CD4-positive, alpha-beta T cell treated with Interleukin-12 subunit alpha and Interleukin-12 subunit beta, for 1 hour (primary cell): ENCODE measurements around the gene TBC1D10A.
A peak's percentile ranks its signal among the peaks of the same experiment; 100 is the strongest.

ENCODE experiments used
- DNase-seq: peaks from one replicate; pipeline ENCODE4 v3.0.0-alpha.2; 2020

Gene TBC1D10A

DNA sequence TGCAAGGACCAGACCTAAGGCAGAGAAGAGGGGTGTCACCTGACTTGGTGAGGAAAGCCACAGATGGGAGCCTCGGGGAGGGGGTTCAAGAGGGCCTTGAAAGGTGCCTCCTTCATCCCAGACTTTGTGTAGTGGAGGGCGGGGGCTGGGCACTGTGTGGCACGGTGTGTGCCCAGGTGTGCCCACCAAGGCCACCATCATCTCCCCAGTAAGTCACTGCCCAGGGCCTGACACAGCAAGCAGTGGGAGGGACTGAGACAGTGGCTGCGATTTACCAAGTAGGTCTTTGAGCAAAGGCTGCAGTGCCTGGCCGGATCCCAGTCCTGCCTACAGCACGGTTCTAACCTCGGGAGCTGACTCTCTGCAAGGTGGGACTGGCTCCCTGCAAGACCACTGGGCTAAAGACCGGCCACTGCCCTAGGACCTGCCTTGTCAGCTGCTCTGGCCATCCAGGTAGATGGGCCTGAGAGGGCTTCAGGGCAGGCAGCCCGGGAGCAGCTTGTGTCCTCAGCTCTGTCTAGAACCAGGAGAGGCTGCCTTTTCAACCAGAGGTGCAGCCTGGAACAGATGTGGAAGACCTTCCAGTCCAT is 61.5 kb downstream of the TBC1D10A start:
- DNase-seq: no peak

DNA sequence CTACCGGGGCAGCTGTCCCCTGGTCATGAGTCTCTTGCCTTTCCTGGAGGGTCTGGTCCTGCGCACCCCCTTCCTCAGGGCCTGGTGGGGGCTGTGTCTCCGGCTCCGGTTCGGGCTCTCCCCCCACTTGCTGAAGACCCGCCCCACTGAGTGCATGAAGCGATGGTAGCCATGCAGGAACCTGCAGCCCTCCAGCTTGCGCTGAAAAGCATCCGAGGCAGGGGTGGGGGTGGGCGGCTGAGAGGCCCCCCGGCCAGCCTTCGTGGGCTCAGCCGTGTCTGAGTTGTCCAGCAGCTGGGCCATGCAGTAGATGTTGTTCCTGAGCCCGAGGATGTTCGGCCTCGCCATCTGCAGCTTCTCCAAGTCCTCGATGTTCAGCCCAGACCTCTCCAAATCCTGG is 62.9 kb downstream of the TBC1D10A start:
- no peak for DNase-seq

DNA sequence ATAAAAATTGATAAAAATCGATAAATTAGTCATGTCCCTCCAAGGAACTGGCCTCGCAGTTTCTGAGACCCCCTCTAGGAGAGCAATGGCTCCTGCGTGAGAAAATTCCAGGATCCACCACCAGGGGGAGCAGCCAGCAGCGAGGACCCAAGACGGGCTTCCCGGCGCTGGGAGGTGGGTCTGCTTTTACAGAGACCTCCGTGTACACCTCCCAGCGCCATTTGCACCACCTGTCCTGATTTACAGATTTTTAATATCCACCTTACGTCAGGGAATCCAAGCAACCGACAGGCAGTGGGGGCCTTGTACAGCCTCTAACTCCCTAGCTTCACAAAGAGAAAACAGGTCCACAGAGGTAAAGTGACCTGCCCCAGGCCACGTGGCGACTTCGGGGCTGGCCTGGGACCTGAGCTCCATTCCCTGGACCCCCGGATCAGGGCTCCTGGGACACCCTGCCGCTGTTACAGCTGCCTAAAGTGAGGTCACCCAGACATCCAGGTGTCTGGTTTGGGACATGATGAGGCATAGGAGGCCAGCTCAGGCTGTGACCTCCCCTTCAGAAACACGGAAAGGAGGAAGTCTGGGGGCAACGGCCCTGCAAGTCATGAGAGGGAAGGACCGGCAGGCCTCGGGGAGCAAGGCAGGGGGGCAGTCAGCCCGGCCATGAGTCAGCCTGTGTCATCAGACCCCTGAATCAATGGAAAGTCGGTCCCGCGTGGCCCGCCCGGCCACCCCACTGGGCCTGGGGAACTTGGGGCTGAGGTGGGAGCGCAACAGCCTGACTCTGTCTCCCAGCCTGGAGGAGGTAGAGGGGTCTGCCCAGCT is 63.6 kb downstream of the TBC1D10A start:
- DNase-seq: peak; percentile 80

- DNase-seq: no peak
Measured at GRCh38 chr22:30262112-30262511, 64.6 kb downstream of the TBC1D10A start.

DNA sequence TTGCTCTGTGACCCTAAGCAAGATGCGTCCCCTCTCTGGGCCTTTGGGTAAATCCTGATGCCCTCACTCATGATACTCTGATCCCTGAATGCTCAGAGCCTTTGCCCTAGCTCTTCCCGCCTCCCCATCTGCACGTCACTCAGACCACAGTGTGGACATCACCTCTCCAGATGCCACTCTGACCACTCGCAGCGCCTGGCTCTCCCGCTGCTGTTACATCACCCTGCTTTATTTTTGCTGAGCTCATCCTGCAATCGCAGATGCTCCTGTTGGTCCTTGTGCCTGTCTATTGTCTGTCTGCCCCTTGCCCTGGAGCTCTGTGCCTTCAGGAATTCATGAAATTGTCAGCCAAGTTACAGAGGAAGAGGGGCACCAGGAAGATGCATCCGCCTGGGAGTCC is 65.6 kb downstream of the TBC1D10A start:
- no peak for DNase-seq

DNA sequence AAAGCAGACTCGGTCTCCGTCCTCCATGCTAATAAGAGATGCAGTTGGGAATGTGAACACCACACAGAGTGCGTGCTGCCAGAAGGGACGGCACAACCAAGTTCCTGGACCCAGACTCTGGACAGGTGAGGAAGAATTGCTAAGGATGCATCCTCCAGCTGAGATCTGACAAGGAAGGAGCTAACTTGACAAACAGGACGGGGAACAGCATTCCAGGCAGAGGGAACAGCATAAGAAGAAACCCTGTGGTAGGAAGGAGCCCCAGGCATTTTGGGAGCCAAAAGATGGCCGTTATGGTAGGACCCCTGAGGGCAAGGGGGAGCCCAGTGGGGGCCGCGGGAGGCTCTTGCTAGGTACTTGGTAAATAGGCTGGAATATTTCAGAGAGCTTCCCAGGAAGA is 66.1 kb downstream of the TBC1D10A start:
- DNase-seq: no peak

- no peak for DNase-seq
Measured at GRCh38 chr22:30260276-30260675, 66.5 kb downstream of the TBC1D10A start.

DNA sequence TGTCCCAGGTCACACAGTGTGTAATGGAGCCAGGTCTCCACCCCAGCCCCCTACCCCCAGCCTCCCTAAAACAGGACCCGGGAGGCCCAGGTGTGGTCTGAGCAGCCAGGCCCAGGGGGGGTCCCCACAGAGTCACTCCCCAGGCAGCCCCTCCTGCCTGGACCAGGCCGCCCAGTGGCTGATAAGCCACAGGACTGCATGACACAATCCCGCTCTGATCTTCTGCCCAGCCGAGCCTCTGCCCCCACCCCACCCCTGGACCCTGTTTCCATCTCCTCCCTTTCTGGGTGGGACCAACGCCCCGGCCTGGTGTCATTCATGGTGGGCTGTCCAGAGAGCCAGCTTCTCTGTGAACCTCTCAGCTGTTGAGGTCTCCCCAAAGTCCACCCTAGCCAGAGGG is 72.4 kb downstream of the TBC1D10A start:
- DNase-seq: no peak

DNA sequence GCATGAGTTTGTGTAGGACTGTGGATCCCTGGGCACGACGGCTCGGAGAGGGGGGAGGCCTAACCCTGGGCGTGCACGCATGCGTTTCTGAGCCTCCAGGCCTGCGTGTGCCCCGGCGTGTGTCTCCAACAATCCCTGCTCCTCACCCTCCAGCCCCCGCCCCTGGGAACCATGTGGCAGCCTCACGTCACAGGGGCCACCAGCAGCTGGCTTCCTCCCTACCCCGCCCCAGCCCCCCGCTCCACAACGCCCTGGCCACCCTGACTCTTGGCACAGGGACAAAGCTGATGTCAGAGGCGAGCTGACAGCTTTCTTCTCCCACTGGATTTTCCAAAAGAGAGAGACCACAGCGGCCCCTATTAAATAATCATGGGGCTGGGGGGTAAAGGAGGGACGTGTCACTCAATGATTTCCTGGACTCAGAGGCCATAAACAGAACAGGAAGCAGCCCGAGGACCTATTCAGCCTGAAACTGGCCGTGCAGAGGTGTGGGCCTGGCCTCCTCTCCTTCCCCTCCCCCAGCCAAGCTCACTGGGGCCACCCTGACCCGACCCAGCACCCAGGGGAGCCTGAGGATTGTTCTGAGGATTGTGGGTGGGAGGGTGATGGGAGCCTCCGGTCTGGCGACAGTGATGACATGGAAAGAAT is 73.4 kb downstream of the TBC1D10A start:
- no peak for DNase-seq

DNA sequence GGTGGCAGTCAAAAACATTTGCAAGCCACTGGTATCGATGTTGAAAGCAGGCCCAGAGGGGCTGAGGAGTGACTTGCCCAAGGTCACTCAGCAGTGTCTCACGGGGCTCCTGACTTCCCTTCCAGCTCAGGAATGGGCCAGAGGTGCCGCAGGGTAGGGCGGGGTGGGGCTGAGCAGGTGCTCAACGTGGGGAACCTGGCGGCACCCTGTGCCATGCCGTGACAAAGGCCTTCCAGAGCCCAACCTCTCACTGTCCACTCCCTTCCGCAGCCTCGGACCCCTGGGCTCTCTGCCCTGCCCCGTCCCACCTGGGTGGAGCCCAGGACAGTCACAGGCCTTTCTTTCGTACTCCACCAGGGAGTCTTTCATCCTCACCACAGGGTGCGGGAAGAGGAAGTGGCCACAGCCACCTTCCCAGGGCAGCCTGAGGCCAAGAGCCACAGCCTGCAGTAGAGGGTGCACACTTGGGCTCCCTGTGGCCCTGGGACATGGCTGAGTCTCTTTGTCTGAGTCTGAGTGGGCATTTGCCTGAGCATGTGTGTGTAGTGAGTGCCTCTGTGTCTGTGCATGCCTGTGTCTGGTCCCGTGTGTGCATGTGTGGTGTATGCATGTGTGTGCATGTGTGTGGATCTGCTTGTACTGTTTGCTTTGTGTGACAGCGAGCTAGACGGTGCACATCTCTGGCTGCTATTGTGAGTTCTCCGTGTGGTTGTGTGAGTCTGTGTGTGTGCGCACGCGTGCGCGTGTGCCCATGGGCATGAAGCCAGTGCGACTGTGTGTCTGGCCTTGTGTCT is 74.1 kb downstream of the TBC1D10A start:
- no peak for DNase-seq

- DNase-seq: no peak
Measured at GRCh38 chr22:30251711-30252110, 75.0 kb downstream of the TBC1D10A start.

DNA sequence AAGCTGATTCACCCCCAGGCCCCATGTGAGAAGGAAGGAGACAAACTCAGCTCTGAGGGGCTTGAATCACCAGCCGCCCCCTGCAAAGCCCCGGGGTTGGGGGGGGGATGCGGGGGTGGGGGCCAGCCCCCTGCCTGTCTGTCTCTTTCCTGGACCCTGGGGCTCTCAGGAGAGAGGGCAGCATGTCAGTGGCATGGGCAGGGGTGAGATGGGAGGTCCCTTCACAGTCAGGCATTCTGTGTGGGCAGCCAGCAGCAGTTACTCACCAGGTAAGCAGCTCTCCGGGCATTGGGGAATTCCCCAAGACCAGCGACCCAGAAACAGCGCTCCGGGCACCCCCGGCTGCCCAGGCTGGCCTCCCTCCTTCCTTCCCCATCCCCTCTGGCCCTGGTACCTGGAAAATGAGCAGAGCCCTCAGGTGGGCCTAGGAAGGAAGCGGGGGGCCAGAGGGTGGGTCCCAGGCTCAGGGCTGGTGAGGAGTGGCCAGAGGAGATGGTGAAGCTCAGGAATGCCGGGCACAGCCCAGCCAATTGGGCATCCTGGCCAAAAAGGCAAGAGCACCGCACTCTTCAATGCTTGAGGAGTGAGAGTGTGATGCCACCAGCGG is 76.0 kb downstream of the TBC1D10A start:
- no peak for DNase-seq

DNA sequence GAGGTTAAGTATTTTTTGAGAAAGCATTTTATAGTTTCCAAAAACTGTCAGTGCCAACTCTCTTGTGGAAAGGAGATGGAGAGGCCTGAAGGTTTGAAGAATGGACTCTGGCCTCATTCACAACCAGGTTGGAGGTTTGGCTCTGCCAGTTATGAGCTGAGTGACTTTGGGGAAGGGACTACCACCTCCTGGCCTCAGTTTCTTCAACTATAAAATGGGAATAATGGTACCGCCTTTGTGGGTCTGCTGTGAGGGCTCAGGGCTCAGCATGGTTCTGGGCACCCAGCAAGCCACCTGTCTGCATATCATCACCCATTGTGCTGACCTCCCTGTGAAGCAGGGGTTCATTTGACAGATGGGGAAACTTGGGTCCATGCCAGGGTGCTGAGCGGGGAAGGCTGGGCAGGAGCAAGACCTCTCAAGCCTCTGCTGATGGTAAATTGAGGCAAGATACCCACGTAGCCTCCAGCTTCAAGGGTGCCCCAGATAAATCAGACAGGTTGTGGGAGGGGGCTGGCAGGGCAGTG is 76.6 kb downstream of the TBC1D10A start:
- no peak for DNase-seq

DNA sequence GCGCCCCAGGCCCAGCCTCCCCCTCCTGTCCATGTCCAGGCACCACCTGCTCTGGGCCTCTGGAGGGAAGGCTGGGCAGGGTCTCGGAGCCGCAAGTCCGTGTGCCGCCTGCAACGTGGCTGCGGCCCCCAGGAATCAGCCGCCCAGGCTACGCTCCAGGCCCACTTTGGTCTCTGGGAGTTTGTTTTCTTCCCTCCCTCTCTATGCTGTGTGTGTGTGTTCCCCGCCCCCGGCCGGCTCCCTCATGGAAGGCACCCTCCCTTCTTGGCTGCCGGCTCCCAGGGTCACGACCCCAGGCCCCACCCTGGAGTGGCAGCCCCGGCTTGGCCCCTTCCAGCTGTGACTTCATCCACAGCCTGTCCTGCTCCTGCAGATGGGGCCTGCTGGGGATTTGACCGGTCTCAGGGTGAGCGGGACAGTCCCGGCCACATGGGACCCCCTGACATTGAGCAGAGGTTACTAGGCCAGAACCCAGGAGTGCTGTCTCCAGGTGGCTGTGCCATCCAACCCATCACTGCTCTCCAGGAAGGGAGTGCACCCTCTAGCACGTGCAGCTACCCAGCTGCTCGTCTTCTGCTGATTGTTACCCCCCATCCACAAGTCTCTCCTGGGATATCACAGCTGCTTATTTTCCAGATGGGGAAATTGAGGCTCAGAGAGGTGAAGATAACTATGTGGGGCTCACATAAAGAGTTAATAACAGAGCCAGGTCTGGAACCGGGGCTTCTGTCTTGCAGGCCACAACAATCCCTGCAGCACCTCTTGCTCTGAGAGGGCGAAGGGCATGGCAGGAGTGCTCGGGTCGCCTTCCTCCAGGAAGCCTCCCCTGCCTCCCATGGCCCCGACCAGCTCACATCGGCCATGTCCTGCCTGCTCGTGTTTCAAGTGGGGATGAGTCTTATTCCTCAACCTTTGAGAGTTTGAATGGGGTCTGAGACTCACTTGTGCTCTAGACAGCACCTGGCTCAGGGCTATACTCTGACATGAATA is 77.4 kb downstream of the TBC1D10A start:
- DNase-seq: no peak

DNA sequence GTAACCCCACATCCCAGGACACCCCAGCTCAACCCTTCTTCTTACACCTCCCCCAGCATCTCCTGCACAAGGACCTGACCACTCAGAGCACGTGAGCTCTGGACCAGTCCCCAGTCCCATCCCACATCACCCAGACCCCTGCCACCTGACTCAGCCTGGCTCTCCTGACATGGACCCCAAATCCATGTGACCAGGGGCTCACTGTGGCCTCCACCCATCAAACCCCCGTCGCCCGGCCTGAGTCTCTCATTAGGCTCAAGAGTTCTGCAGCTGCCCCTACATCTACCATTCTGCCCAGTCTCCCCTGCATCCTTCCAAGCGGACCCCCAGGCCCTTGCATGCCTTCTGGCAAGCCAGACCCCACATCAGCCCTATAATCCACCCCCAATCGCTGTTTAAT is 78.3 kb downstream of the TBC1D10A start:
- no peak for DNase-seq

DNA sequence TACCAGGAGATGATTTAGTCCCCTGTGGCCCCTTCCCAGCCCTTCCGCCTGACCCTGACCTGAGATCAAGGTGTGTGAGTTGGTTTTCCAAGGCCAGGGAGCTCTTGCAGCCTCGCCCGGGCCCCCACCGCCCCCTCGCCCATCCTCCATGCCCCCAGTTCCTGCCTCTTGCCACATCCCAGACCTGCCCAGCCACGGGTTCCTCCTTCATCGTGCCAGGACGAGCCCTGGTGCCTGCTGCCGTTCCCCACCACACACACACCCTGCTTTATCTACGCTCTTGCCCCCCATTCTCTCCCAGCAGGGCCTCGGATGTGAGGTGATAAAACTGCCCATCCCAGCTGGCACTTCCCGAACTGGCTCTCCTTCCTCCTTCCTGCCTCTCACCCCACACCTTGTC is 78.8 kb downstream of the TBC1D10A start:
- DNase-seq: no peak

DNA sequence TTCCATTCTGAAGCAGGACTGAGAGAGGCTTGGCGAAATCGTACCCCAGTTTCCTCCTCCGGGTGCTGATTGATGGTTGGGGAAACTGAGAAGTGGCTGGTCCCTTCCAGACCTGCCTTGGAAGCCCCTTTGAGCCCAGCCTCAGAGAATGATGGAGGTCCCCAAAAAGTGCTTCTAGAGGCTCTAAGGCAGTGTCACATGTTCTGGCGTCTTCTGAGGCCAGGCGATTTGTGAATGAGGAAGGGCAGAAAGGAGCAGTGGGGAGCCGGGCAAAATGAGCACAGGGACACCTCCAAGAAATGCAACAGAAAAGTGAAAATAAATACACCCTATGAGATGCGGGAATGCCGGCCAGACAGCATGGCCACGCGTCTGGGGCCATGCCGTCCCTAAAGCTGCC is 79.2 kb downstream of the TBC1D10A start:
- DNase-seq: no peak

- no peak for DNase-seq
Measured at GRCh38 chr22:30246814-30247376, 79.8 kb downstream of the TBC1D10A start.

- peak; percentile 56 for DNase-seq
Measured at GRCh38 chr22:30245985-30246813, 80.5 kb downstream of the TBC1D10A start, which contains the start of gene LIF. Gene LIF, minus strand, starts transcription at chr22:30246759. Its CDS starts 64 bp downstream, at chr22:30246695.
